GM18526 (cell line): ENCODE data around the gene TEX11.

Experiments used
- POLR2A ChIP-seq: IDR thresholded peaks from 3 replicates; pipeline ENCODE4 v1.6.1; 2011; ENCODE audit not compliant: insufficient read length; ENCODE audit errors: extremely low read depth

The TEX11 gene

DNA sequence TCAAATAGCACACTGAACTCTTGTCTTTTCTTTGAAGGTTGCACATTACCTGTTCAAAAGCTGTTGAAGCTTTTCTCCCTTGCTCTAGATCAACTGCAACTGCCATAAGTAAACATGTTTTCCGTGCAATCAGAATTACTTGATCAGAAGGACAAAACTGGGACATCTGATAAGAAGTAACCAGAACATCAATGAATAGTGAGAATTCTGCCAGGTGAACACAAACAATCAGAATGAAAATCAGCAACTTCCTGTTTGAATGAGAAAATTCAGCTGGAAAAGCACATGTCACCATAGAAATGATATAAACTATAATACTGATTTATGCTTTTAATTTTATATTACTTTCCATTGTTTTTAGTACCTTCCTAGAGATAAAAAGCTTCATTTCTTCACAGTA, 303.2 kb downstream of the TEX11 start:
- no peak for TF ChIP-seq POLR2A

DNA sequence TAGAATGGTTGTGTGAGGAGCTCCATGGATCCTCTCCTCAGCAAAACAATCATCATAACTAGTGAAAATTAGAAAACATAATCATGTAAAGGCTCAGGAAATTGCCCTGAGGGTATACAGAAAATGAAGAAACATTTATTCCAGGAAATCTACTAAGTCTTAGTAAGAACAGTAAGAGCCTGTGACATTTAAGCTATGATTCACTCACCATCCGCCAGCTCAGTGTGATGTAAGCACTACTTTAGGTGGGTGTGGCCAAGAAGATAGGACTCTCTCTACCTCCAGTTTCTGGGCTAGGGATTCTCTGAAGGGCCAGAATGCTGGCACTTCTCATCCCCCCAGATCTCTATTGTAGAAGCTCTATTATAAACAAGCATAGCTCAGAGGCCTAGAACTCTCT, 316.4 kb downstream of the TEX11 start:
- no peak for TF ChIP-seq POLR2A

DNA sequence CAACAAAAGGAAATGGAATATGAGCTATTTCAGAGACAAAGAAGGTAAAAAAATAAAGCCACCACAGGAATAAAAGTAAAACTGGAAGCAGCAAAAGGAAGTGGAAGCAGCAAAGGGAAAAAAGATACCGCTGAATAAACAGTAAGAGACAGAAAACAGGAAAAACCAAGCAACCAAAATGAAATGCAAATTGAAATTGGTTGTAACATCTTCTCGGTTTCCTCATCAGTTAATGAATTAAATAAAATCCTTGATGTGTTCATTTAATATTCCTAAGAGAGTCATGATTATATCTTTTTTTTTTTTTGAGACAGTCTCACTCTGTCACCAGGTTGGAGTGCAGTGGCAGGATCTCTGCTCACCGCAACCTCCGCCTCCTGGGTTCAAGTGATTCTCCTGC, 331.1 kb downstream of the TEX11 start:
- TF ChIP-seq POLR2A: no peak

DNA sequence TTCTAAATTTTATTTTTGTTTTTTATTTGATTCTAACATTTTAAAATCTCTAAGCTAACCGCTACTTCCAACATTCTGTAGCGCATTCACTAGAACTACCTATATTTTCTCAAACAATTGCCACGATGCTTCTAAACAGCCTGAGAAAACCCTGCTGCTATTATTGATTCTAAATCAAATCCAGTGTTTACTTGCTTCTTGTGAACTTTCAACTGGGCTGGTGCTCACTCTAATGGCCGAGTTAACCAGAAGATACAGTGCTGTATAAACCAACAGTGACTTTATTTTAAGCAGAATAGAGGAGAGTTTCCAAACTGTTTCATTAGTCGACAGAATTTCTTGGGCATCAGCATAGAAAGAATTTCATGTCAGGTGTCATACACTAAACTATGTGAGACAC, 353.6 kb downstream of the TEX11 start:
- TF ChIP-seq POLR2A: no peak

DNA sequence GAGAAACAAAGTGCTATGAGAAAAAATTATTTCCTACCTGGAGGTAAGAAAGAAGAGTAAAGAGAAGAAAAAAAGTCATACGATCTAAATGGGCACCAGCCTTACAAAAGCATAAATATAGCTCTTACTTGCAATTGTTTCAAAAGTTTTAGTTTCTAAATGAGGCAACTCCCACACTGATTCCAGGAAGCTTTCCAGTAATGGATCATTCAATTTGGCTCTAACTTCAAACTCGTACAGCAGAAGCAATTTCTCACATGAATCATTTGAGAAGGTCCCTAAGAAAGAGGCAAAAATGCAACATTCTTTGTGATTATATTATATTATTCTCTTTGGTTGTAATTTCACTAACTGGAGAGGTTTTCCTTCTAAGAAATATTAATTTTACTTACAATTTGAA, 354.0 kb downstream of the TEX11 start:
- TF ChIP-seq POLR2A: no peak

DNA sequence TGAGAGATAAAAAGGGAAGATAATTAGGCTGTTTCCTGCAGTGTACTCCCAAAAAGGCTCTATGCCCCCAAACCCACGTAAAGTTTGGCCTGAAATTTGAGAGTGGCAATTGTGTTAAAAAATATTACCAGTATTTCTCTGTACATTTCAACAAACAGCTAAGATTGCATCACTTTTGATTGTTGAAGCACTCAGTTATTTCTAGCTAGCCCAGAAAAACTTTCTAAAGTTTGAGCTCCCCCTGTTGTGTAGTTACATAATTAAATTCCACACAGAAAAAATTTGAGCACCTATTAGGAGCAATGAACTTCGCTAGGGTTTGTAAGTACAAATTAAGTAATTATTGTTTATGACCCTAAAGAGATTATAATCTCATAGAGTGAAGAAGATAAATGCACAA, 354.4 kb downstream of the TEX11 start:
- no peak for TF ChIP-seq POLR2A

DNA sequence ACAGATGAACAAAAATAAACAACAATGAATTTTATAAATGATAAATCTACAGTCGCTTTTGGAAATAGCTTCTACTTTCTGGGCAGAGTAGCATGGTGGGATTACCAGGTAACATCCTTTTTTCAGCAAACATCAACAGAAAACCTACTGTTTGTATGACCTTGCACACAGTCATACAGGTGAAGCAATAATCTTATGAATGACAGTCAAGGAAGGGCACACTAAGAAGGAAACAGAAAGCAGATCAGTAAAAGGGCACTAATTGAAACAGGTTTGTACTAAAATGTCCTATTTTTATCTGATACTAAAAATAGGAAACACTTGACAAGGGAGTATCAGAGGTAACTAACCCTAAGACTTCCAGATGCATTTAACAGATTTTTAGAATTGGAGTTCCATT, 355.0 kb downstream of the TEX11 start:
- no peak for TF ChIP-seq POLR2A

DNA sequence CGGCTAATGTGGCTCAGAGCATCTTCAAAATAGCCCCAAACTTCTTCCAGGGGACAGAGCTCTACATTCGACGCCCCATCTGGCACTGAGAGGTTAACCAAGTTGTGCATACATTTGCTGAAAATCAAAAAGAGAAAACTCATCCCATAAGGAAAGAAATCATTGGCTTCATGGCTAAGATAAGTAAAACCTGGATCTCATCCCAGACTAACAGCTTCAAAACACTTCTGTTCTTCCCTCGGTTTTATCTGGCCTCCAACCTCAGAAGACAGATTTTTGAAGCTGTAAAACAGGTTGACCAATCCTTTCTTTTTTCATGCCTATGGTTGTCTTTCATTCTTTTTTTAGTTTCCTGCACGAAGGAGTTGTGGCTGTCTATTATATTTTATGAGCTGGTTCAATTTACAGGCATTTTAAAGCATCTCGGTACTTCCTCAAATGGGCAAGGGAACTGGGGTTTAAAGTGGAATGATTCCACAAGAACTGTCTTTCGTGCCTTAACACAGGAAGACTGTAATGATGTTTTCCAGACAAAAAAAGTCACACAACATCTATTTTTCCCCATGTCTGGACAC, 356.3 kb downstream of the TEX11 start:
- TF ChIP-seq POLR2A: no peak

DNA sequence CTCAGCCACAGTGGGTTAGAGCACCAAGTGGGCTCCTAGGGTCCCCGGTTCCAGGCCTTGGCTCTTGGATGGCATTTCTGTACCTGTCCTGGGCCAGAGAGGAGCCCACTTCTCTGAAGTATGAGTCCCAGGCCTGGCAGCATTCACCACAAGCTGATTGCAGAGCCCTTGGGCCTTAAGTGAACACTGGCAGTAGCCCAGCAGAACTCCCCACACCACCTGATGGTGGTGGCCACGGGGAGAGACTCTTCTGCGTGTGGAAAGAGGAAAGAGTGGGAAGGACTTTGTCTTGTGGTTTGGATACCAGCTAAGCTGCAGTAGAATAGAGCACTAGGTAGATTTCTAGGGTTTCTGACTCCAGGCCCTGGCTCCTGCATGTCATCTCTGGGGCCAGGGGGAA, 359.1 kb downstream of the TEX11 start:
- no peak for TF ChIP-seq POLR2A

DNA sequence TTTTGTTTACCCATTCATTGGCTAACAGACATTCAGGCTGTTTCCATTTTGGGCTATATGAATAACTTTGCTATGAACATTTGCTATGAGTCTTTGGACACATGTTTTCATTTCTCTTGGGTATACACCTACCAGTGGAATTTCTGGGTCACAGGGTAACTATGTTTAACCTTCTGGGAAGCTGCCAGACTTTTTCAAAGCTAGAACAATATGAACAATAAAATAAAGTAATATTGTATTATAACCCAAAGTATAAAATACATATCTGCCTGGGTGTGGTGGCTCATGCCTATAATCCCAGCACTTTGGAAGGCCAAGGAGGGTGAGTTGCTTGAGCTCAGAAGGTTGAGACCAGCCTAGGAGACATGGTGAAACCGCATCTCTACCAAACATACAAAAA, 373.3 kb downstream of the TEX11 start:
- TF ChIP-seq POLR2A: no peak

DNA sequence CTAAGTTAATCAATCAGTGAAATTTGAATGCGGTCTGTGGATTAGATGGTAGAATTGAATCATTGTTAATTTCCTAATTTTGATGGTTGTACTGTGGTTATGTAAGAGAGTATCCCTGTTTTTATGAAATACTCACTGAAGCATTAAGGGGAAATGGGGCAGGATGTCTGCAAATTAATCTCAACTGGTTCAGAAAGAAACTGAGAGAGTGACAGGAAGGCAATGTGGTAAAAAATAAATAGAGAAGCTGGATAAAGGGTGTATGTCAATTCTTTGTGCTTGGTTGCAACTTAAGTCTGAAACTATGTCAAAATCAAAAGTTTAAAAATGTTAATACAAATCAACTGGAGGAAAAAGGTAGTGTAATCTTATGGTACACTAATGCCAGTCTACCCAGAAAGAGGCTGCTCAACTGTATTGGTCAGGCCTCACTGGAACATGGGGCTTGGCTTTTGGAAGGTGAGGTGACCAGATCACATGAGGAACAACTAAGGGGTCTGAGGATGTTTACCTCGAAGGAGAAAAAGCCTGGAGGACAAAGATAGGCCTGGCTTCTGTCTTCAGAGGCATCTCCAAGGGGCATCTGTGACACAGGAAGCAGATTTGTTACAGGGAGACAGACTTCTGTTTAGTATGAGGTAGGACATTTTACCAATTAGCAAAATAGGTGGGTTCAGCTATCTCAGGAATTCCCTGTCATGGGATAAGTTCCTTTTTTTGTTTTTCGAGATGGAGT, 380.7 kb downstream of the TEX11 start:
- no peak for TF ChIP-seq POLR2A

DNA sequence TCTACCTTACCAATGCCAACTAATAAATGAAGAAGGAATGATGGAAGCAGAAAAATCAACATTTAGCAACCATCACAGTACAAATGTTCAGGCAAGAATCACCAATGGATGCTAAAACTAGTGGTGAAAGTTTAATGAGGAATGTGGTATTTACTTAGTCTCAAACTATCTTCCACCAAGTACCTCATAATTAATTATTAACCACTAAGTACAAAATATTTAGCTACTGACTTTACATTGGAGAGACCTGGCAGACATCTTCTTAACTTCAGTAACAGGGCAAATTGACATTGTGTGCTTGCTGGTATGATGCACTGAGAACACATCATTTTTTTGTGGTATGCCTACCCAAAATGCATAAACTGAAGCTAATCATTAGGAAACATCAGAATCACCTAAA, 381.5 kb downstream of the TEX11 start:
- no peak for TF ChIP-seq POLR2A

DNA sequence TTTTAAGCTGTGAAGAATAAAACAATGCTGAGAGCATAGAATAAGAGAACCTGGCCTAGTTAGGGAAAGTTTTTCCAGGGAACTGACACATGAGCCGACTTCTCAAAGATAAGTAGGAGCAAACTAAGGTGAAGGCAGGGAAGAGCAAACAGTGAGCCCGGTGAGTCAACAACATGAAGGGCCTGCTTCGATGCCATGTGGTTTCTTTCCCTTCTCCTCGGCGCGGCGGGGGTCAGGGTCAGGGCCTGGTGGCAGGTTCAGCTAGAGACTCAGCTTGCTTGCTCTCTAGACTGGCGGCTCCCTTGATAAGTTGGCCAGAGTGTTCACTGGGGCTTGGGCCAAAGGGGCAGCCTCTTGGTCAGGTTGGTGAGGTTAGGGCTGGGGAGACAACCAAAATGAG, 382.8 kb downstream of the TEX11 start:
- TF ChIP-seq POLR2A: no peak

DNA sequence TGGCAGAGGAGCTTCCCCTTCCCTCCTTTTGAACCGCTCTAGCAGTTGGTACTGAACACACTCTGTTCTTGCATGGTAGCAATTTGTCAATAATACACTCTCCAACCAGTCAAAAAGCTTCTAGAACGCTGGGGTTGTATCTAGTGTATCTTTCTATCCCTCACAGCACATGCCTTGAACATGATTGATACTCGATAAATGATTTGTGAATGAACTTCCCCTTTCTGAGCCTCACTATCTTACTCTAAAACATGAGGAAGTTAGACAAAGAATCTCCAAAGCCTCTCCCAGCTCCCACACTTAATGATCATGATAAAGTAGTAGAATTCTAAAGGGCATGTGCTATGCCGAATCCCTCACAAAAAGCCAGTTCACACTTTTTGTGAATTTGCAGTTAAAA, 399.4 kb downstream of the TEX11 start:
- TF ChIP-seq POLR2A: no peak

DNA sequence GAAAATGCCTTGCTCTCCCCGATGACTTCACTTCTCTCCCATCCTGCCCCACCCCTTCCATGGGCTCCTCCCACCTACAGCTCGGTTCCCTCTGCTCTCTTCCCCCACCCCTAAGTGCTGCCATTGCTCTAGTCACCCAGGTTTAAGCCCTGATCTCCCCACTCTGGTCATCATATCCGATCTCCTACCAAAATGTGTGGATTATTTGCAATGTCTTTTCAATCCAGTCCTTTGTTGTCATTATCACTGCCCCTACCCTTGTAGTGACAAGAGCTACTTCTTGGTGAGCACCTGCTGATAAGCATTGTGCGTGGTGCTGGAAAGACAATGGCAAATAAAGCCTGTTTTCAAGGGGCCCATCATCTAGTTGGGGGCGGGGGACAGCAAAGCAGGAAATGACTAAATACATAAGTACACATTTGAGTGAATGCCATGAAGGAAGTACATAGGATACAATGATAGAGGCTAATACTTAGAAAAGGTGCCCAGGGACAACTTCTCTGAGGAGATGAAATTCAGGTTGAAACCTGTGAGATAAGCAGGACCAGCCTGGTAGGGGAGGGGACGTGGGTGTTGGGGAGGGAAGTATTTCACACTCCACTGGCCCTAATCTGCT, 400.1 kb downstream of the TEX11 start:
- TF ChIP-seq POLR2A: no peak

DNA sequence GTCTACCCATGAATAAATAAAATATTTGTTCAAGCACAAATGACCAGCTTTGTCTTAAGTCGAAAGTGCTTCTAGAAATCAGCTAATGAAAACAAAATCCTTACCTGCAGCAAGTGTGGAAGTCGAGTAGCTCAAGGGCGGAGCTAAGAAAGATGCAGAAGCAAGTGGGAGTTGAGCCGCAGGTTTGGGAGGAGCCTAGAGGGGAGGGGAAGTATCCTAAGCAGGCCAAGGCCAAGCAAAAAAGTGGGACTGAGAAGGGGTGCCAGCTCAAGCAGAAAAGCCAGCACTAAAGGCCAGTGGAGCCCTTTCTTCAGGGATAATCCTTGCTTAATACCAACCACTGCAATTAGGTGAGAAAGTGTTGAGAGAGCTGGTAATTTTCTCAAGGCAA, 403.1 kb downstream of the TEX11 start:
- TF ChIP-seq POLR2A: no peak
